Endothelial cell of umbilical vein (primary cell): ENCODE results near the gene ASIC1. TPM values are rescaled to one million over a fixed set of nuclear protein-coding genes. Genes with fewer than 3 reads are reported as not detected.

Experiments used
- BruUV-seq: library from RNA; stranded (reverse); fragments of 400-500 nt; replicated peaks from 2 replicates; lab custom pipeline; 2021; lab: Mats Ljungman, UMichigan
- CTCF ChIA-PET: fragments of 300-600, 350-600 bp; sonication (Branson Sonifier 250); formaldehyde crosslinking; loops from one replicate; lab custom pipeline; 2021; ENCODE audit warnings: antibody characterized with exemption, inconsistent platforms; lab: Charles Lee
- POLR2A ChIA-PET: fragments of 300-600, 350-600 bp; sonication (Branson Sonifier 250); formaldehyde crosslinking; loops from one replicate; lab custom pipeline; 2021; ENCODE audit warnings: antibody characterized with exemption, inconsistent platforms; lab: Charles Lee
- DNase-seq: peaks from one replicate; pipeline ENCODE4 v3.0.0-alpha.2; 2011; ENCODE audit warnings: low read depth, low spot score
- FAIRE-seq: peaks from 2 replicates; lab custom pipeline; 2011; peaks lifted over from hg19 to GRCh38; lab: Jason Lieb, UNC
- H2AFZ ChIP-seq: 2 replicates; pipeline ENCODE4 v1.6.0; 2012; ENCODE audit warnings: low read depth, low read length, control low read depth, inconsistent platforms
- H3K27ac ChIP-seq: 2 replicates; pipeline ENCODE4 v1.5.1; 2011; ENCODE audit warnings: low read depth, mild to moderate bottlenecking, control low read depth, low read length, moderate library complexity; ENCODE audit not compliant: insufficient read depth
- H3K27me3 ChIP-seq, 2 experiments: 2 replicates each; pipeline versions ENCODE4 v1.6.0 to v1.6.1; 2011; ENCODE audit warnings: low read length in 2 of 2, mixed read lengths in 1 of 2; ENCODE audit not compliant: control insufficient read depth in 2 of 2, insufficient read depth in 2 of 2
- H3K36me3 ChIP-seq, 2 experiments: 2 replicates in 1 of 2; 3 replicates in 1 of 2; pipeline ENCODE4 v1.5.1; 2011; ENCODE audit warnings: low read length in 2 of 2, mild to moderate bottlenecking in 1 of 2, moderate library complexity in 1 of 2; ENCODE audit not compliant: control insufficient read depth in 2 of 2, insufficient read depth in 2 of 2; ENCODE audit errors: extremely low read depth in 1 of 2
- H3K4me1 ChIP-seq: 3 replicates; pipeline ENCODE4 v1.5.1; 2011; ENCODE audit warnings: mild to moderate bottlenecking, low read length; ENCODE audit not compliant: control insufficient read depth, insufficient read depth; ENCODE audit errors: extremely low read depth
- H3K4me2 ChIP-seq: 2 replicates; pipeline ENCODE4 v1.6.1; 2011; ENCODE audit warnings: low read length, control low read depth, mixed read lengths; ENCODE audit not compliant: insufficient read depth
- H3K4me3 ChIP-seq, 3 experiments: fragments of 200-600 bp in 1 of 3; sonication (generic), shearing (Covaris generic) in 1 of 3; replicated peaks in 1 of 3; 2 replicates each; pipeline ENCODE4 v1.5.1; 2011 to 2016; ENCODE audit warnings: control low read depth in 3 of 3, low read length in 3 of 3, mild to moderate bottlenecking in 2 of 3, inconsistent platforms in 1 of 3, low read depth in 1 of 3, moderate library complexity in 1 of 3; ENCODE audit not compliant: insufficient read depth in 1 of 3
- H3K79me2 ChIP-seq: 2 replicates; pipeline ENCODE4 v1.6.0; 2012; ENCODE audit warnings: low read length, inconsistent platforms; ENCODE audit not compliant: control insufficient read depth, insufficient read depth
- H3K9ac ChIP-seq: replicated peaks from 2 replicates; pipeline ENCODE3; 2011; ENCODE audit warnings: low read length, control low read depth; ENCODE audit not compliant: insufficient read depth; ENCODE audit errors: extremely low read depth
- H3K9me1 ChIP-seq: replicated peaks from 3 replicates; pipeline ENCODE4 v1.6.0; 2011; ENCODE audit warnings: mild to moderate bottlenecking, low read length; ENCODE audit not compliant: control insufficient read depth, insufficient read depth; ENCODE audit errors: extremely low read depth
- H3K9me3 ChIP-seq: replicated peaks from 2 replicates; pipeline ENCODE4 v1.5.1; 2012; ENCODE audit warnings: low read length, inconsistent platforms; ENCODE audit not compliant: control insufficient read depth, insufficient read depth
- H4K20me1 ChIP-seq: replicated peaks from 2 replicates; pipeline ENCODE3; 2011; ENCODE audit warnings: mild to moderate bottlenecking, low read length; ENCODE audit not compliant: control insufficient read depth, insufficient read depth; ENCODE audit errors: extremely low read depth
- CTCF ChIP-seq, 2 donors: IDR thresholded peaks; 1 replicate in 1 of 2; 2 replicates in 1 of 2; pipeline ENCODE4 v1.5.1; 2011; ENCODE audit warnings: low read length in 2 of 2, mild to moderate bottlenecking in 2 of 2, moderate library complexity in 2 of 2, control low read depth in 1 of 2, inconsistent platforms in 1 of 2, low read depth in 1 of 2; ENCODE audit not compliant: insufficient read depth in 1 of 2; ENCODE audit errors: extremely low read depth in 1 of 2
- EZH2 ChIP-seq: IDR thresholded peaks from 2 replicates; pipeline ENCODE4 v1.6.1; 2012; ENCODE audit warnings: borderline replicate concordance, low read depth, mild to moderate bottlenecking, moderate library complexity, low read length, inconsistent platforms; ENCODE audit not compliant: severe bottlenecking
- FOS ChIP-seq: IDR thresholded peaks from 2 replicates; pipeline ENCODE4 v1.6.1; 2011; ENCODE audit warnings: mild to moderate bottlenecking, low read length, moderate library complexity, borderline replicate concordance; ENCODE audit not compliant: insufficient read depth
- GATA2 ChIP-seq: IDR thresholded peaks from 2 replicates; pipeline ENCODE4 v1.7.0; 2011; ENCODE audit warnings: low read depth, mild to moderate bottlenecking, moderate library complexity, mixed read lengths, low read length; ENCODE audit not compliant: insufficient read length, insufficient read depth
- JUN ChIP-seq: IDR thresholded peaks from 2 replicates; pipeline ENCODE4 v1.6.1; 2011; ENCODE audit warnings: borderline replicate concordance, low read depth; ENCODE audit not compliant: insufficient read length, insufficient read depth
- MAX ChIP-seq: IDR thresholded peaks from 2 replicates; pipeline ENCODE4 v1.6.1; 2011; ENCODE audit not compliant: insufficient read depth, insufficient read length
- MYC ChIP-seq: IDR thresholded peaks from one replicate; pipeline ENCODE4 v1.6.1; 2011; ENCODE audit warnings: mild to moderate bottlenecking, low read depth, low read length
- POLR2A ChIP-seq: IDR thresholded peaks from 2 replicates; pipeline ENCODE4 v1.6.1; 2012; ENCODE audit warnings: low read depth, mild to moderate bottlenecking, control low read depth, low read length
- POLR2AphosphoS5 ChIP-seq: IDR thresholded peaks from 2 replicates; pipeline ENCODE4 v1.6.1; 2012; ENCODE audit warnings: low read depth, mild to moderate bottlenecking, control low read depth, low read length, moderate library complexity; ENCODE audit not compliant: insufficient read depth
- dilution Hi-C: fragments of 300-500 bp; cut with MboI; formaldehyde crosslinking; loops from one replicate; pipeline ENCODE4 v1.15.0; 2019; ENCODE audit warnings: low sequenced_read_pairs; ENCODE audit not compliant: extremely low pct_ligation_motif_present
- intact Hi-C: fragments of 100-400 bp; cut with micrococcal nuclease; formaldehyde crosslinking; loops from one replicate; pipeline ENCODE4 v1.10.0; 2022
- polyA plus RNA-seq, 4 experiments: library from polyadenylated mRNA; depleted of rRNA in 3 of 4; stranded (reverse) in 3 of 4; unstranded in 1 of 4; fragments of >200 nt; gene quantifications; 2 replicates each; pipeline versions ENCODE4 v1.2.1 to v1.2.3, GENCODE V29; 2011 to 2012; ENCODE audit warnings: missing spikeins in 1 of 4
- total RNA-seq: library from RNA; stranded (reverse); gene quantifications from 2 replicates; pipeline ENCODE4 v1.2.3, GENCODE V29; 2021

ASIC1 gene
- total and polyA plus RNA-seq, 2 donors (not counting 3 experiments of a cell fraction or from before 2014, with no cell fraction given), result 0.53 to 0.66 TPM

GRCh38 chr12:50060120-50060468 lies 2.7 kb downstream of the ASIC1 start:
- BruUV-seq, result no TSS peak
- dilution Hi-C loops (loop anchor here (25.0 kb wide), 1 partner anchor 98 kb away; the partner anchor contains the start of genes AQP2, AQP5 and AQP6), intact Hi-C loops (no loop called here)
- no peak overlapping the region for H3K9ac ChIP-seq
- H3K9me1 ChIP-seq, result no peaks in the 10 kb centered on the region
- peaks cover 46 to 53% of the 10 kb centered on the region in 2 experiments for H3K27me3 ChIP-seq
- H2AFZ ChIP-seq, result no peak overlapping the region
- no peaks in the 10 kb centered on the region for H4K20me1 ChIP-seq
- no peaks in the 10 kb centered on the region for H3K9me3 ChIP-seq
- ChIA-PET CTCF (interaction anchor here (1.2 to 7.7 kb wide), 4 partner anchors 11 to 115 kb away, joined by 4 to 168 read pairs (median 25); partner anchors contain the start of gene AQP6), POLR2A (no interaction called here)
- H3K27ac ChIP-seq, result no peak overlapping the region
- no peaks in the 10 kb centered on the region for H3K36me3 ChIP-seq
- TF ChIP-seq POLR2A, result no peak
- no peak for TF ChIP-seq FOS
- no peak for TF ChIP-seq GATA2
- TF ChIP-seq EZH2, result no peak
- no peak for TF ChIP-seq MAX
- TF ChIP-seq POLR2AphosphoS5, result no peak
- H3K4me3 ChIP-seq, result no peak overlapping the region
- peaks cover 5% of the 10 kb centered on the region for H3K4me1 ChIP-seq
- no peaks in the 10 kb centered on the region for H3K79me2 ChIP-seq
- H3K4me2 ChIP-seq, result no peak overlapping the region
- DNase-seq (no peak), FAIRE-seq (no peak)

- Histone ChIP-seq H3K79me2 (no peaks in the 10 kb centered on the region), H3K9me3 (no peaks in the 10 kb centered on the region), H3K9ac (no peak overlapping the region), H3K4me3 (no peak overlapping the region), H3K27ac (no peak overlapping the region), H3K9me1 (no peaks in the 10 kb centered on the region), H3K27me3 (peaks cover 54% of the 10 kb centered on the region in 2 experiments), H3K36me3 (no peaks in the 10 kb centered on the region), H2AFZ (no peak overlapping the region), H3K4me1 (peaks cover 5% of the 10 kb centered on the region), H3K4me2 (no peak overlapping the region), H4K20me1 (no peaks in the 10 kb centered on the region)
- no peak for DNase-seq
- CTCF ChIA-PET, result interaction anchor here (1.5 to 12.1 kb wide), 6 partner anchors 10 to 194 kb away, joined by 4 to 317 read pairs (median 12); partner anchors contain the start of gene AQP6
- no peak for TF ChIP-seq POLR2A
- no peak for TF ChIP-seq EZH2
- no peak for TF ChIP-seq FOS
- no peak for TF ChIP-seq JUN
- no peak for TF ChIP-seq GATA2
- TF ChIP-seq MAX, result no peak
- TF ChIP-seq MYC, result no peak
- no peak for TF ChIP-seq POLR2AphosphoS5
- no peak for TF ChIP-seq CTCF (IDR thresholded peaks at IDR 0.05; ENCODE audit: extremely low read depth in 1 of 2, insufficient read depth in 1 of 2, low read depth in 1 of 2, low read length in 2 of 2)
- no TSS peak for BruUV-seq
- FAIRE-seq, result no peak
- intact Hi-C loops, result no loop called here
- dilution Hi-C loops, result loop anchor here (25.0 kb wide), 1 partner anchor 99 kb away; the partner anchor contains the start of genes AQP2, AQP5 and AQP6
- POLR2A ChIA-PET, result no interaction called here
These were observed 3.8 kb downstream of the ASIC1 start for GRCh38 chr12:50061171-50061570.
